GM19351 (cell line): ENCODE data around the gene TMEM129.

ENCODE experiments used
- ATAC-seq: cut with Tn5 transposase; IDR thresholded peaks from one replicate; pipeline ENCODE4 v1.9.1; 2021; ENCODE audit warnings: mild to moderate bottlenecking, moderate library complexity; ENCODE audit not compliant: unreplicated experiment

The TMEM129 gene

GRCh38 chr4:1745165-1745564 is 24.0 kb upstream of the TMEM129 start:
- ATAC-seq: no peak

- ATAC-seq: no peak
These were observed 23.4 kb upstream of the TMEM129 start for GRCh38 chr4:1744552-1744951.

GRCh38 chr4:1743975-1744374 is 22.9 kb upstream of the TMEM129 start:
- no peak for ATAC-seq

- no peak for ATAC-seq
These were observed 22.4 kb upstream of the TMEM129 start for GRCh38 chr4:1743551-1743950.

GRCh38 chr4:1741208-1741607 is 20.1 kb upstream of the TMEM129 start:
- ATAC-seq: no peak

GRCh38 chr4:1740021-1740545 is 19.0 kb upstream of the TMEM129 start:
- no peak for ATAC-seq

GRCh38 chr4:1739358-1739757 is 18.2 kb upstream of the TMEM129 start:
- ATAC-seq: no peak

DNA sequence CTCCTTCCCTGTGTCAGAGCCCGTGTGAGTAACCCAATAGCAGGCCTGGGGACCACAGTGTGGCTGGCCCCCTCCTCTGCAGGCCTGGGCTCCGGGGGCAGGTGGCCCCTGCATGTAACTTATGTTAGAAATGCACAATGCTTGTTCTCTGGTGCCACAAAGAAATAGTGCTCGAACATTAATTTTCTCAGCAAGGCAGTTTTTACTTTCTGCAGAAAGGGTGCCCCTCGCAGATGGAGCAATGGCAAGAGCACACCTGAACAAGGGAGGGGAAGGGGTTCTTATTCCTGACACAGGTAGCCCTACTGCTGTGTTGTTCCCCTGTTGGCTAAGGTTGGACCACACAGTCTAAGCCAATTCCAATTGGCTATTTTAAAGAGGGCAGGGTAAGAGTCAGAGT is 17.3 kb upstream of the TMEM129 start:
- ATAC-seq: no peak

DNA sequence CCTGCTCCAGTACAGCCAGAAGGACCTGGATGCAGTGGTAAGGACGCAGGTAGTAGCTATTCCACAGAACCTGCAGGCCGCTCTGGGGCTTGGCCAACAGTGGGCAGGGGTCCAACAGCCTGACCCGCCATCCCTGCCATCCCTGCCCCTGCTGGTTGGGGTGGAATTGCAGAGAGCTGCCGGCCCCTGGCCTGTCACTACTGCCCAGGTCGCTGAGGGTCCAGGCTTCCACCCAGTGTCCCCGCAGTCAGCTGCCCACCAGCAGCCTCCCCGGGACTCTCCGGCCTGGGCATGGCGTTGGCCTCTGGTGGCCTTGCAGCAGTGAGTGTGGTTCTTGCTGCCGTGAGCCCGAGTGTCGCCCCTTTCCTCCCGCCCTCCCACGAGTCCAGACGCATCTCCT is 16.5 kb upstream of the TMEM129 start:
- ATAC-seq: no peak

DNA sequence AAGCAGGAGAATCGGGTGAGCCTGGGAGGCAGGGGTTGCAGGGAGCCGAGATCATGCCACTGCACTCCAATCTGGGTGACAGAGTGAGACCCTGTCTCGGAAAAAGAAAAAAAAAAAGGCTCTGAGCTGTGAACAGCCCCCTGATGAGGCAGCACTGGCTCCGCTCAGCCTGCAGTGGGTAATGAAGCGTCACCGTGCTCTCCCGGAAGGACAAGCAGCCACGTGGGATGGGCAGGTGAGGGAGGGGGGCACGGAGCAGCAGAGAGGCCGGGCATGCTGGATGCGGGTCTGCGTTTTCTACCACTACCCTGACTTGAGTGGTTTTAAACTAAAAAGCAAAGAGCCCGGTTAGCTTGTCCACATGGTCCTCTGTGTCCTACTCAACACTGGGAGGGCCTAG is 15.7 kb upstream of the TMEM129 start:
- no peak for ATAC-seq

- no peak for ATAC-seq
These were observed 14.1 kb upstream of the TMEM129 start for GRCh38 chr4:1735215-1735614.

DNA sequence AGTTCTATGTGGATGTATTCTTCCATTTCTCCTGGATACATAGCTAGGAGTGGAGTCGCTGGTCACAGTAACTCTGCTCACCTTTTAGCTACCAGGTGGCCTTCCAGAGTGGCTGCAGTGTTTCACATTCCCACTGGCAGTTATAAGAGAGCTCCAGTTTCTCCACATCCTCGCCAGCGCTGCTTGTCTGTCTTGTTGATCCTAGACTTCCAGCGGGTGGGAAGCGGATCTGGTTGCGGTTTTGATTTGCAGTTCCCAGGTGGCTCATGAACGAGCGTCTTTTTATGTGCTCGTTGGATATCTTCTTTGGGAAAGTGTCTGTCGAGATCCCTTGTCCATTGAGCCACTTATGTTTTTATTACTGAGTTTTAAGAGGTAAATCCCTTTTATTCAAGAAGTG is 11.8 kb upstream of the TMEM129 start:
- ATAC-seq: no peak

DNA sequence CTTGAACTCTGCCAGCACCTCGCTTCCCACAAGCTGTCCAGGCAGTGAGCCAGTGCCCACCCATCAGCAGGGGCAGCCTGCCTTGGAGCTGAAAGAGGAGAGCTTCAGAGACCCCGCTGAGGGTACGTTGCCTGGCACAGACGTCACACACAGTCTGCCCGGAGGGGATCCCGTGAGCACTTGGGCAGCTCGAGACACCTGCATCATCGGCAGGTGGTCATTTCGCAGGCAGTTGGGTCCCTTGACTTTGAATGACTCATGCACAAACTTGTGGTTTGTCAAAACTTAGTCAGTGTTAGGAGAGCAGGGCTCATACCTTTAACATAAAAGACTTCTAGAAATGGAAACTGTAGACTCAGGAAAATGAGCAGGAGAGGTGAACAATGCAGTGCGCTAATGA is 10.1 kb upstream of the TMEM129 start:
- ATAC-seq: no peak

GRCh38 chr4:1730532-1731135 is 9.5 kb upstream of the TMEM129 start:
- no peak for ATAC-seq

DNA sequence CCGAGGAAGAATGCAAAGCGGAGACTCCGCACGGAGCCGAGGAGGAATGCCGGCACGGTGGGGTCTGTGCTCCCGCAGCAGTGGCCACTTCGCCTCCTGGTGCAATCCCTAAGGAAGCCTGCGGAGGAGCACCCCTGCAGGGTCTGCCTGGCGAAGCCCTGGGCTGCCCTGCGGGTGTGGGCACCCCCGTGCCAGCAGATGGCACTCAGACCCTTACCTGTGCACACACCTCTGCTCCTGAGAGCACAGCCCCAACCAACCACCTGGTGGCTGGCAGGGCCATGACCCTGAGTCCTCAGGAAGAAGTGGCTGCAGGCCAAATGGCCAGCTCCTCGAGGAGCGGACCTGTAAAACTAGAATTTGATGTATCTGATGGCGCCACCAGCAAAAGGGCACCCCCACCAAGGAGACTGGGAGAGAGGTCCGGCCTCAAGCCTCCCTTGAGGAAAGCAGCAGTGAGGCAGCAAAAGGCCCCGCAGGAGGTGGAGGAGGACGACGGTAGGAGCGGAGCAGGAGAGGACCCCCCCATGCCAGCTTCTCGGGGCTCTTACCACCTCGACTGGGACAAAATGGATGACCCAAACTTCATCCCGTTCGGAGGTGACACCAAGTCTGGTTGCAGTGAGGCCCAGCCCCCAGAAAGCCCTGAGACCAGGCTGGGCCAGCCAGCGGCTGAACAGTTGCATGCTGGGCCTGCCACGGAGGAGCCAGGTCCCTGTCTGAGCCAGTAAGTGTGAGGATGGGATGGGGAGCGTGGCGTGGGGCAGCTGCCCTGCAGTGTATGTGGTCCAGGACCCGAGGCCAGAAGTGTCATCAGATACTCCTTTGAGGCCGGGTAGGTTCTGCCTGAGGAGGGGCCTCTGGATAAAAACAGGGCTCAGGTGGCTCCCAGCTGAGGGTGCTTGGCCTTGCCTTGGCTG is 7.2 kb upstream of the TMEM129 start:
- no peak for ATAC-seq

DNA sequence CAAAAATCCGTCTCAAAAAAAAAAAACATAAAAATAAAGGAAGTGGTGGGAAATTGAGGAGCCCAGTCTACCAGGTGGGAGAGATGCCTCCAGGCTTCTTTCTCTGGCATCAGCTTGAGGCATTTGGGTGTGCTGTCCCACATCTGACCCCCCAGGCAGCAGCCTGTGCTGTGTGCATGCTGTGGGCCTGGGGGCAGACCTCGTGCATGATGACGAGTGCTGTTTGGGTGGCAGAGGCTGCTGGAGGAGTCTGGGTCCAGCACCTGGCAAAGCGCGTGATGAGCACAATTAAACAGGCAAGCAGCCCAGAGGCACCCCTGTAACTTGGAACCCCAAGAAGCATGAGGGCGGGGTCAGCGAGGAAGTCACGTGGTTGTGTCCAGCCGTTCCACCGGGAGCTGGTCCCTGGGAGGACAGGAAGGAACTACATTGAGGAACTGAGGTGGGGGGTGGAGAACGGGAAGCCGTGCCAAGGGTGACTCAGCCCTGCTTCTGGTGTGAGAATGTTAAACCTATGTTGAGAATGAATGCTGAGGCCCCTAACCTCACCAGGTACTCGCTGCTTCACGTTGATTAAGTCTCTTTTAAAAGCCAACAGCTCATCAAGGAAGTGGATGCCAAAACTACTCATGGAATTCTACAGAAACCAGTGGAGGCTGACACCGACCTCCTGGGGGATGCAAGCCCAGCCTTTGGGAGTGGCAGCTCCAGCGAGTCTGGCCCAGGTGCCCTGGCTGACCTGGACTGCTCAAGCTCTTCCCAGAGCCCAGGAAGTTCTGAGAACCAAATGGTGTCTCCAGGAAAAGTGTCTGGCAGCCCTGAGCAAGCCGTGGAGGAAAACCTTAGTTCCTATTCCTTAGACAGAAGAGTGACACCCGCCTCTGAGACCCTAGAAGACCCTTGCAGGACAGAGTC is 6.3 kb upstream of the TMEM129 start:
- no peak for ATAC-seq

DNA sequence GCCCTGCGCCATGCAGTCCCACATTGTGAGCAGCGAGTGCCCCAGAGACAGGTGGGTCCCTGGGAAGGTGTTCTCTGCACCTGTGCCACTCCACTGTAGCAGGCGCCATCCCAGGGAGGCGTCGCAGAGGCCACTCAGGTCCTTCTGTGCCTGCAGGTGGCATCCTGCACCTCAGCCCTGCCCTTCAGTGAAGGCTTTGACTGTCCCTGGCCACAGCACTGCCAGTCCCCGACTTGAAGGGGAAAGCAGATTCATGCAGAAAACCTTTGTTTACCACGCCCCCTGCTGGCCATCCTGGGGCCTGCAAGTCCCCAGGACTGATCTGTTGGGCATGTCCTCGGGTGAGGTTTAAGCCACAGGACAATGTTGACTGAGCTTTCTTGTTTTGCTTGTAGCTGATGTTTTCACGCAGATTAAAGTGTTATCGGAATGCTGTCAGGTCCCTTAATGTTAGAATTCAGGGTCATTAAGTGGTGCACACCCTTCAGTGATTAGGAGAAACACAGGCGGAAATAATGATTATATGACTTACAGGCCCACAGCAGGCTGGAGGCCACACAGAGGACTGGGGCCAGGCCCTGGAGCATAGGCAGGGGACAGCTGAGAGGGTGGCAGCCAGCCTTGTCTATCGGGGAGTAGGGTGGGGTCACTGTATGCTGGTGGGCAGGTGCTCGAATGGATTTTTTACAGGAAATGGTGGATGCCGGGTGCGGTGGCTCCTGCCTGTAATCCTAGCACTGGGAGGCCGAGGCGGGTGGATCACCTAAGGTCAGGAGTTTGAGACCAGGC is 5.2 kb upstream of the TMEM129 start:
- ATAC-seq: no peak

DNA sequence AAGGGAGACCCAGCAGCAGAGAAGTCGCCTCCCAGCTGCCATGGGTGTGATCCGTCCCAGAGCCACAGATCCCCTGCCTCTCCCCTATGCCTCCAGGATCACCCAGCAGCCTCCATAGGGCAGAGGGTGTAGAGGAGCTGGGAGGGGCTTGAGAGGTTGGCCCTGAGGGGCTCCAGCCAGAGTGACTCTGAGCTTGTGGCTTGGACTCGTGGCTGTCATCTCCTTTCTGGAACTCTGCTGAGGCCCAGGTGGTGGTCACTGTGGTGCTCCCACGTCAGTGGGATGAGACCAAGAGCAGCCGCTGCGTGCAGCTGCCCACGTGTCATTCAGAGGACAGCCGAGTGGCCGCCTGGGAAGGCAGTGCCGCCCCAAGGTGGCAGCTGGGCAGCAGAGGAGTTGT is 4.4 kb upstream of the TMEM129 start:
- no peak for ATAC-seq

DNA sequence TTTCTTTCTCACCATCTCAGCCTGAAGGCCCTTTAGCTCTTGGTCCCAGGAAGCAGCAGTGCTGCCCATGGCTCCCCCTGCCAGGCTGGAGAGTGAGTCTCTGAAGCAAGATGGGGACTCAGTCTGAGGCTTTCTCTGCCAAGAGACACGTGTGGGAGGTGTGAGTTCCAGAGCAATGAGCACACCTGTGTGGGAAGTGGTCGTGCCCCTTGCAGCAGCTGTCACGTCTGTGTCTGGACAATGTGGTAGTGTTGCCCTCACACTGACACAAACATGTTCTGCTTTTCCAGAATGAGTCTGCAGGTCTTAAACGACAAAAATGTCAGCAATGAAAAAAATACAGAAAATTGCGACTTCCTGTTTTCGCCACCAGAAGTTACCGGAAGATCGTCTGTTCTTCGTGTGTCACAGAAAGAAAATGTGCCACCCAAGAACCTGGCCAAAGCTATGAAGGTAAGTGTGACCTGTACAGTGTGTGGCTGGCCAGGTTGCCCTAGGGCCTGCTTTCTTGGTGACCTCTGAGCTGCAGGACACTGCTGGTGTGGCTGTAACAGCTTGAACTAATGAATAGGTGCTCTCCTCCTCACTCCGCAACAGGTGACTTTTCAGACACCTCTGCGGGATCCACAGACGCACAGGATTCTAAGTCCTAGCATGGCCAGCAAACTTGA is 2.1 kb upstream of the TMEM129 start:
- ATAC-seq: no peak

GRCh38 chr4:1722551-1723118 is 1.5 kb upstream of the TMEM129 start:
- ATAC-seq: no peak
